ENCODE data around the gene ZFAND2B. TPM values are rescaled to one million over a fixed set of nuclear protein-coding genes. Genes with fewer than 3 reads are reported as not detected.

ZFAND2B gene
- polyA plus RNA-seq, 1 donor (not counting 4 experiments of a cell fraction or from before 2014, with no cell fraction given): 23.2 TPM

DNA sequence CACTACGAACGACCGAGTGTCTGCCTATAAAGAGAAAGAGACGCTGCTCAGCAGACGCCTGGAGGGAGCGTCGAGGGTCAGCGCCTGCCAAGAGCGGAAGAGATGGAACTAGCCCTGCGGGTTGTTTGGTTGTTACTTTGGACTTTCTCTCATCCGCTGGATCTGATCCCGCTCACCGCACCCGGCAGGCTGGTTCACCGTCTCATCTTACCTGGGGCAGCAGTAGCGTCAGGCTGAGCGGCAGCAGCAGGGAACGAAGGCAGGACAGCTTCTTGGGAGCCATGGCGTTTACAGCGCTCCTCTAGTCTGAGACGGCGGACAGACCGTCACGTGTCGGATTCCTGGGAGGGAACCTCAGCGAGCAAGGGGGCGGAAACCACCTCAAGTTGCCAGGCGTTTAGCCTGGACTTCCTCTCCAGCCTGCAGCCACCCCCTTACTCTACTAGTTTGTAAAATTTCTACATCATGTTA, 36.7 kb downstream of the ZFAND2B start:
- peak overlapping the region; percentile 9 for H3K9ac ChIP-seq (ENCODE audit: control insufficient read depth, extremely low read depth, insufficient read depth, low read length)
- no peak overlapping the region for H3K4me3 ChIP-seq (ENCODE audit: control insufficient read depth in 2 of 3, extremely low read depth in 1 of 3, insufficient read depth in 2 of 3, low read depth in 1 of 3, low read length in 3 of 3)
- H2AFZ ChIP-seq (ENCODE audit: control insufficient read depth, low read length): peak overlapping the region; percentile 93
- peak overlapping the region; percentile 39 for H3K4me2 ChIP-seq (ENCODE audit: control insufficient read depth, extremely low read depth, insufficient read depth, low read depth, low read length)
- dilution Hi-C loops (cut with MboI; ENCODE audit: extremely low pct_ligation_motif_present, low sequenced_read_pairs): no loop called here
- no peak for TF ChIP-seq EZH2 (IDR thresholded peaks at IDR 0.05; ENCODE audit: low read length)
- TF ChIP-seq, protein P1, sequence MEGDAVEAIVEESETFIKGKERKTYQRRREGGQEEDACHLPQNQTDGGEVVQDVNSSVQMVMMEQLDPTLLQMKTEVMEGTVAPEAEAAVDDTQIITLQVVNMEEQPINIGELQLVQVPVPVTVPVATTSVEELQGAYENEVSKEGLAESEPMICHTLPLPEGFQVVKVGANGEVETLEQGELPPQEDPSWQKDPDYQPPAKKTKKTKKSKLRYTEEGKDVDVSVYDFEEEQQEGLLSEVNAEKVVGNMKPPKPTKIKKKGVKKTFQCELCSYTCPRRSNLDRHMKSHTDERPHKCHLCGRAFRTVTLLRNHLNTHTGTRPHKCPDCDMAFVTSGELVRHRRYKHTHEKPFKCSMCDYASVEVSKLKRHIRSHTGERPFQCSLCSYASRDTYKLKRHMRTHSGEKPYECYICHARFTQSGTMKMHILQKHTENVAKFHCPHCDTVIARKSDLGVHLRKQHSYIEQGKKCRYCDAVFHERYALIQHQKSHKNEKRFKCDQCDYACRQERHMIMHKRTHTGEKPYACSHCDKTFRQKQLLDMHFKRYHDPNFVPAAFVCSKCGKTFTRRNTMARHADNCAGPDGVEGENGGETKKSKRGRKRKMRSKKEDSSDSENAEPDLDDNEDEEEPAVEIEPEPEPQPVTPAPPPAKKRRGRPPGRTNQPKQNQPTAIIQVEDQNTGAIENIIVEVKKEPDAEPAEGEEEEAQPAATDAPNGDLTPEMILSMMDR (optimal IDR thresholded peaks at IDR 0.05 in 1 of 3, IDR thresholded peaks at IDR 0.05 in 1 of 3, conservative IDR thresholded peaks at IDR 0.05 in 1 of 3; ENCODE audit: extremely low read depth in 1 of 3, insufficient read depth in 2 of 3, low read length in 3 of 3): no peak
- no peaks in the 10 kb centered on the region for H3K9me1 ChIP-seq (ENCODE audit: control insufficient read depth, extremely low read depth, insufficient read depth, low read length)
- FAIRE-seq: no peak
- H3K4me1 ChIP-seq (ENCODE audit: control insufficient read depth, extremely low read depth, insufficient read depth, low read length): peaks cover 27% of the 10 kb centered on the region
- no peaks in the 10 kb centered on the region for H4K20me1 ChIP-seq (ENCODE audit: control insufficient read depth, extremely low read depth, insufficient read depth, low read length)
- peaks cover 10 to 28% of the 10 kb centered on the region in 2 experiments for H3K36me3 ChIP-seq (ENCODE audit: control insufficient read depth in 2 of 2, extremely low read depth in 1 of 2, insufficient read depth in 2 of 2, low read length in 2 of 2)
- no peaks in the 10 kb centered on the region for H3K27me3 ChIP-seq (ENCODE audit: control insufficient read depth, extremely low read depth, insufficient read depth, low read length)
- H3K79me2 ChIP-seq (ENCODE audit: control insufficient read depth, insufficient read depth, low read length): peaks cover 26% of the 10 kb centered on the region
- no peaks in the 10 kb centered on the region for H3K9me3 ChIP-seq (ENCODE audit: control insufficient read depth, low read depth, low read length)
- H3K27ac ChIP-seq (ENCODE audit: control insufficient read depth, insufficient read depth, low read length): no peak overlapping the region
- no peak for DNase-seq (ENCODE audit: low read depth, low spot score)

DNA sequence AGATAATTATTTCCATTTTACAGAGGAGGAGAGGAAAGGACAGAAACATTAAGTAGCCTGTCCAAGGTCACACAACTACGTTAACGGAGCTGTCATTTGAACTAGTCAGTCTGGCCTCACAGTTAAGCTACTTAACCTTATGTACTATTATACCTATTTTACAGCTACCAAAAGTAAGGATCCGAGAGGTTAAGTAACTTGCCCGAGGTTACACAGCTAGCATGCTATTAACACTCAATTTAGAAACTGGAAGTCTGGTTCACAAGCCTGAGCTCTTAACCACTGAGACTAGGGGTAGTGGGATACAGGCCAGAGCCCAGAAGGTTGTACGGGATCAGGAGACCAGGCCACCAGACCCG, 38.2 kb downstream of the ZFAND2B start:
- H3K27ac ChIP-seq (ENCODE audit: control insufficient read depth, insufficient read depth, low read length): peak overlapping the region; percentile 91
- peaks cover 40% of the 10 kb centered on the region for H3K4me1 ChIP-seq (ENCODE audit: control insufficient read depth, extremely low read depth, insufficient read depth, low read length)
- no peaks in the 10 kb centered on the region for H3K27me3 ChIP-seq (ENCODE audit: control insufficient read depth, extremely low read depth, insufficient read depth, low read length)
- no peaks in the 10 kb centered on the region for H3K9me1 ChIP-seq (ENCODE audit: control insufficient read depth, extremely low read depth, insufficient read depth, low read length)
- H3K79me2 ChIP-seq (ENCODE audit: control insufficient read depth, insufficient read depth, low read length): peaks cover 26% of the 10 kb centered on the region
- DNase-seq (ENCODE audit: low read depth, low spot score) (no peak), FAIRE-seq (no peak)
- H3K9me3 ChIP-seq (ENCODE audit: control insufficient read depth, low read depth, low read length): no peaks in the 10 kb centered on the region
- H3K4me3 ChIP-seq (ENCODE audit: control insufficient read depth in 2 of 3, extremely low read depth in 1 of 3, insufficient read depth in 2 of 3, low read depth in 1 of 3, low read length in 3 of 3): peak overlapping the region; percentile 72 to 94 (median 92)
- no peak for TF ChIP-seq EZH2 (IDR thresholded peaks at IDR 0.05; ENCODE audit: low read length)
- TF ChIP-seq, protein P1 (optimal IDR thresholded peaks at IDR 0.05 in 1 of 3, IDR thresholded peaks at IDR 0.05 in 1 of 3, conservative IDR thresholded peaks at IDR 0.05 in 1 of 3; ENCODE audit: extremely low read depth in 1 of 3, insufficient read depth in 2 of 3, low read length in 3 of 3): no peak
- H3K36me3 ChIP-seq (ENCODE audit: control insufficient read depth in 2 of 2, extremely low read depth in 1 of 2, insufficient read depth in 2 of 2, low read length in 2 of 2): peaks cover 12 to 15% of the 10 kb centered on the region in 2 experiments
- peaks cover 3% of the 10 kb centered on the region for H4K20me1 ChIP-seq (ENCODE audit: control insufficient read depth, extremely low read depth, insufficient read depth, low read length)
- dilution Hi-C loops (cut with MboI; ENCODE audit: extremely low pct_ligation_motif_present, low sequenced_read_pairs): no loop called here
- peak overlapping the region; percentile 89 for H2AFZ ChIP-seq (ENCODE audit: control insufficient read depth, low read length)
- H3K4me2 ChIP-seq (ENCODE audit: control insufficient read depth, extremely low read depth, insufficient read depth, low read depth, low read length): peak overlapping the region; percentile 98
- peak overlapping the region; percentile 94 for H3K9ac ChIP-seq (ENCODE audit: control insufficient read depth, extremely low read depth, insufficient read depth, low read length)
